ENCODE measurements around the gene P2RY2. TPM values are rescaled to one million over a fixed set of nuclear protein-coding genes. Genes with fewer than 3 reads are reported as not detected.
"Not testable (repeated sequence)": the region's sequence is repeated elsewhere in the genome, so short reads cannot be mapped to it uniquely, and the experiment has no call there.

The P2RY2 gene
- total RNA-seq, 3 donors from 2014 or later: 7.6 to 20.6 (median 14.5) TPM

- Histone ChIP-seq H3K4me1 (ENCODE audit: low read depth) (peaks cover 2% of the 10 kb centered on the region), H3K9me3 (no peaks in the 10 kb centered on the region), H3K4me3 (no peak overlapping the region), H3K36me3 (ENCODE audit: low read depth) (no peaks in the 10 kb centered on the region)
- intact Hi-C loops (cut with DNase I, micrococcal nuclease): no loop called here
- ATAC-seq (no peak), DNase-seq (no peak)
- no peak for TF ChIP-seq CTCF (IDR thresholded peaks at IDR 0.05)
Measured at GRCh38 chr11:73229896-73230875, 12.1 kb downstream of the P2RY2 start.

- DNase-seq (no peak), ATAC-seq (no peak)
- H3K36me3 ChIP-seq (ENCODE audit: low read depth): no peaks in the 10 kb centered on the region
- no peak overlapping the region for H3K4me3 ChIP-seq
- no peaks in the 10 kb centered on the region for H3K9me3 ChIP-seq
- intact Hi-C loops (cut with DNase I, micrococcal nuclease): no loop called here
- no peak for TF ChIP-seq CTCF (IDR thresholded peaks at IDR 0.05)
- peaks cover 2% of the 10 kb centered on the region for H3K4me1 ChIP-seq (ENCODE audit: low read depth)
Measured at GRCh38 chr11:73230931-73231330, 12.8 kb downstream of the P2RY2 start.

- ATAC-seq; H3K4me1 ChIP-seq (ENCODE audit: low read depth); H3K36me3 ChIP-seq (ENCODE audit: low read depth); H3K9me3 ChIP-seq; intact Hi-C loops (cut with DNase I, micrococcal nuclease); DNase-seq; H3K4me3 ChIP-seq: not testable (repeated sequence)
Measured at GRCh38 chr11:73232487-73232886, 14.4 kb downstream of the P2RY2 start.

GRCh38 chr11:73233211-73233610 is 15.1 kb downstream of the P2RY2 start:
- ATAC-seq: no peak
- intact Hi-C loops (cut with DNase I, micrococcal nuclease): no loop called here
- DNase-seq: peak in 1 of 3 donors; percentile 2

GRCh38 chr11:73233692-73234470 is 15.8 kb downstream of the P2RY2 start:
- Histone ChIP-seq H3K4me3 (no peak overlapping the region), H3K9me3 (no peaks in the 10 kb centered on the region), H3K36me3 (ENCODE audit: low read depth) (no peaks in the 10 kb centered on the region), H3K4me1 (ENCODE audit: low read depth) (no peaks in the 10 kb centered on the region)
- ATAC-seq (no peak), DNase-seq (peak in 1 of 3 donors; percentile 14)
- no peak for TF ChIP-seq CTCF (IDR thresholded peaks at IDR 0.05)
- intact Hi-C loops (cut with DNase I, micrococcal nuclease): no loop called here

More at GRCh38 chr11:73233211-73233610, 15.1 kb downstream of the P2RY2 start:
- Histone ChIP-seq H3K9me3 (no peaks in the 10 kb centered on the region), H3K4me1 (ENCODE audit: low read depth) (no peaks in the 10 kb centered on the region), H3K4me3 (no peak overlapping the region), H3K36me3 (ENCODE audit: low read depth) (no peaks in the 10 kb centered on the region)
- TF ChIP-seq CTCF (IDR thresholded peaks at IDR 0.05): no peak

Data from mucosa of descending colon (tissue), 3 donors.